Erythroblast (primary cell): ENCODE measurements around the gene ALPG.

Experiments used
- GATA1 ChIP-seq: IDR thresholded peaks from 2 replicates; pipeline ENCODE4 v1.6.1; 2011; ENCODE audit warnings: low read depth, mild to moderate bottlenecking, control low read depth, low read length, moderate library complexity
- POLR2A ChIP-seq: IDR thresholded peaks from 2 replicates; pipeline ENCODE4 v1.6.1; 2011; ENCODE audit warnings: mild to moderate bottlenecking, low read length

GRCh38 chr2:232418056-232418455 lies 11.4 kb downstream of the ALPG start:
- TF ChIP-seq POLR2A, result no peak
- no peak for TF ChIP-seq GATA1
